Jurkat, Clone E6-1 (cell line): ENCODE results near the gene PRDM16.

Experiments
- DNase-seq: peaks from one replicate; pipeline ENCODE4 v3.0.0-alpha.2; 2011; ENCODE audit warnings: low read depth, low spot score
- H3K4me3 ChIP-seq: 2 replicates; pipeline ENCODE4 v1.5.1; 2011; ENCODE audit warnings: mild to moderate bottlenecking, low read length, control low read depth, moderate library complexity

Gene PRDM16

DNA sequence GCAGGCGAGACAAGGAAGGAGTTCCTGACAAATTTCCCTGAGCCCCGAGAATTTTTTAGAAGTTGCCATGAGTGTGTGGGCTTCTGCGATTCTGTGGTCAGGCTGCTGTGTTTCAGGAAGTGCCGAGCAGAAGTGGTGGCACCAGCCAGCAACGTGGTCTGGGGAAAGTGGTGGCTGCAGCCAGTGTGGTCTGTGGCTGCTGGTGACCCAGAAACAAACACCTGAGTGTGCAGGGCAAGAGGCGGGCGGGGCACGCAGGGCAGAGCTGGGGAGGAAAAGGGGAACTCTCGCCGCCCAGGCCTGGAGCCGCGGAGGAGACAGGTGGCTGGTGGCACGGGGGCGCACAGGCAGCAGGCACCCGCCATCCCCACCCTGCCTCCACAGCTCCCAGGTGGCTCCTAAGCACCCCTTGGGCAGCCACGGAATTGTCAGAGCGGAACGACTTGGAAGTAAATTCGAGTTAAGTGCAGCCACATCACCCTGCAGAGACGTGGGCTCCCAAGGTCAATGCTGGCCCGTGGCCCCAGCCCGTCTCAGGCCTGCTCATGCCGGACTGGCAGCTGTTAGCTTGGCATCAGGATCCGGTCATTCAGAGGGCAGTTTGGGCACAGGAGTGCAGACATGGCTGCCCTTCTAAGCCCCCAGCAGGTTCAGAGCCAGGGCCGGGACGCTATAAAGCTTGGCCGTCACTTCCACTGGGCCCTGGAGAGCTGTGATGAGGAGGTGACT is 25.1 kb downstream of the PRDM16 start:
- H3K4me3 ChIP-seq = no peak overlapping the region
- DNase-seq = no peak

- DNase-seq = no peak
- no peak overlapping the region for H3K4me3 ChIP-seq
Measured at GRCh38 chr1:3094863-3095780, 26.1 kb downstream of the PRDM16 start.

DNA sequence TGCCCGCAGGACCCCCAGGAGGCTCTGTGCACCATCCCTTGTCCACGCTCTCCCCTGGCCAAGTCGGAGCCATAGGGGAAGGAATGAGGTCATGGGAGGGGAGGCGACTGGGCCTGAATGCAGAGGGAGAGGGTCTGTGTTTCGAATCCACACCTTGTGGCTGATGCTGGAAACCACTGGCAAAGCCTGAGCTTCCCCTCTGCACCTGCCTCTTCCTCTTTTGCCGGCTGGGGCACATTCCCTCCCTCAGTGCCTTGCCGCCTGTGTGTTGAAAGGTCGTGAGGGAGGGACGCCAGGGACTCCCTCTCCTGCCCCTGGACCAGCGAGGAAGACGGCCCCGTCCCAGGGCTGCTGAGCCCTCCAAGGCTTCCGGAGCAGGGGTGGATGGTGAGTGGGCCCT is 27.3 kb downstream of the PRDM16 start:
- H3K4me3 ChIP-seq = no peak overlapping the region
- no peak for DNase-seq

GRCh38 chr1:3097231-3097630 is 28.2 kb downstream of the PRDM16 start:
- DNase-seq = no peak
- H3K4me3 ChIP-seq = no peak overlapping the region

DNA sequence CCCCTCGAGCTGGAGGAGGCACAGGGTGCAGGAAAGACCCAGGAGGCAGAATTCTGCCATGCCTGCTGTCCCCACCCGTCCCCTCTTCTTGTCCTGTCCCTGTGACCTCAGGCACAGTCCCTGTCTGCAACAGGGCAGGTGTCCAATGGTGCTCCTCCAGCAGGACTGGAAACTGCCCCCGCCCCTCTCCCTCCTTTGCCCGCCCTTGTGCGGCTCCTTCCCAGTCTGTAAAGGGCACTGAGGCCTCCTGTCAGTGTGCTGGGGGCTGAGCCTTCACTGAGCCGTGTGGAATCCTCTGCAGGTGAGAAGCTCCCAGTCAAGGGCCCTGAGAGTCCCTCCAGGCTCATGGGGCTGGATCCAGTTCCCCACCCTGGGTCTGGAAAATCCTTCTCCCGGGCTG is 28.9 kb downstream of the PRDM16 start:
- DNase-seq = no peak
- H3K4me3 ChIP-seq = no peak overlapping the region

- no peak for DNase-seq
- H3K4me3 ChIP-seq = no peak overlapping the region
Measured at GRCh38 chr1:3099861-3100260, 30.9 kb downstream of the PRDM16 start.

DNA sequence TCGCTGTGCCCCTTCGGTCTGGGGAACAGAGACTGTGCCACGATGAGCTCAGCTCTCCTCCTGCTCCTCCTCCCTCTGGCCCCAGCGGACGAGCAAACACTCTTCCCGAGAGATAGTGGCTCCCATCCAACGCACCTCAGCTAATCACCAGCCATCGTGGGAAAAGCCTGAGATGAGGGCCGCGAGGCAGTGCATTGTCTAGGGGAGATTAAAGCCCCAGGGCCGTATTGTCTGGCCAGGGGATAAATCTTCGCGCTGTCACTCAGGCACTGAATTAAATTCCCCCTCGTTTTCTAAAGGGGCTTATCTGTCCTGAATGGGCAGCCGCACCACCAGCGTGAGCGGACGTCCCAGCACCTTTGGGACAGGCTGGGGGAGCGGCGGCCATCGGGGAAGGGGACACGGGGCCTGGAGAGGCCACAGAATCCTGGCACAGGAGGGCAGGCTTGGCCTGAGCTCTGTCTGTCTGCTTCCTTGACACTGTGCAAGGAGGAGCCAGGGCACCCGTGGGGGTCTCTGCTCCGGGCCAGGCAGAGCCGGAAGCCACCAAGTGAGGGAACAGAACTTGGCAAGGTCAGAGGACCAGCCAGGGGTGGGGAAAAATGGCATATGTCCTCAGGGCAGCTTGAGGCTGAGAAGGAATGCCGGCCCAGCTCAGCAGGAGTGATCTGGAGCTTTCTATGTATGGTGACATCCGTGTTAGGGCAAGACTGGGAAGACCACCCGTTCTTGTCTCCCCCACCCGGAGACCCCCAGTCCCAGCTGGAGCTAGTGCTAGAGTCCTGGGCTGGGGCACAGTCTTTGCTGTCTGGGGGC is 32.3 kb downstream of the PRDM16 start:
- DNase-seq = no peak
- no peak overlapping the region for H3K4me3 ChIP-seq

DNA sequence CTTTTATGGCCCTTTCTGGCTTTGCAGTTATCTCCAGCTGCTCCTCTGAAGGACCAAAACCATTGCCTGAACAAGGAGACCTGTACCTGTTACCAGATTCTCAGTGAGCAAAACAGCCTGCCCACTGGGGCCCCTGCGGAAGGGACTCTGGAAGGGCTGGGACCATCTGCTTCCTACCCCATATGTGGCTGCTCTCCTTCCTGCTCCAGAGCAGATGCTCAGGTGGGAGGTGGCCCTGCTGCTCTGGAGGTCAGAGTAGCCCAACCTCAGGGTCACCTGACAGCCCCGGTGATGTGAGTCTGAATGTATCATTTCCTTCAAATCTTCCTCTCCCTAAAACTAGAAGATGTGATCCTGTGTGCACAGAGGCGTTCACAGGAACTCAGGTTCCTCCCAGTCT is 33.6 kb downstream of the PRDM16 start:
- H3K4me3 ChIP-seq = no peak overlapping the region
- no peak for DNase-seq

- no peak for DNase-seq
- H3K4me3 ChIP-seq = no peak overlapping the region
Measured at GRCh38 chr1:3103967-3104677, 35.1 kb downstream of the PRDM16 start.

GRCh38 chr1:3105167-3105863 is 36.3 kb downstream of the PRDM16 start:
- no peak overlapping the region for H3K4me3 ChIP-seq
- DNase-seq = no peak

- H3K4me3 ChIP-seq = no peak overlapping the region
- no peak for DNase-seq
Measured at GRCh38 chr1:3106216-3106615, 37.2 kb downstream of the PRDM16 start.

DNA sequence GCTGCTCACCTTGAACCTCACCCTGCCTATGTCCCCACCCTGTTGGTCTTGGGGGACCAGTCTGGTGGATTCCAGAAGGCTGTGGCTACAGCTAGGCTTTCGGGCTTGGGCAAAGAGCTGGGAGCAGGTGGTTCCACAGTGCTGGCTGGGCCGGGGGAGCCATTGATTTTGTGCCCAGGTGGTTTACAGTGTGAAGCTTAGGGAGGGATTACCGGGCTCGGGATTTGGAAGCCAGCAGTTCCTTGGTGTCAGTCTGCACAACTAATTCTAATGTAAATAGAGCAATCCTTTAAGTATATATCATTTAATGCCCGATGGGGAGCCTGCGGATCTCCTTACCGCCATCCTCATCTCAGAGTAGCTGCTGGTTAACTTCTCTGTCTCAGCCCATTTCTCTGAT is 38.2 kb downstream of the PRDM16 start:
- DNase-seq = no peak
- no peak overlapping the region for H3K4me3 ChIP-seq

GRCh38 chr1:3109355-3109754 is 40.4 kb downstream of the PRDM16 start:
- H3K4me3 ChIP-seq = no peak overlapping the region
- no peak for DNase-seq

DNA sequence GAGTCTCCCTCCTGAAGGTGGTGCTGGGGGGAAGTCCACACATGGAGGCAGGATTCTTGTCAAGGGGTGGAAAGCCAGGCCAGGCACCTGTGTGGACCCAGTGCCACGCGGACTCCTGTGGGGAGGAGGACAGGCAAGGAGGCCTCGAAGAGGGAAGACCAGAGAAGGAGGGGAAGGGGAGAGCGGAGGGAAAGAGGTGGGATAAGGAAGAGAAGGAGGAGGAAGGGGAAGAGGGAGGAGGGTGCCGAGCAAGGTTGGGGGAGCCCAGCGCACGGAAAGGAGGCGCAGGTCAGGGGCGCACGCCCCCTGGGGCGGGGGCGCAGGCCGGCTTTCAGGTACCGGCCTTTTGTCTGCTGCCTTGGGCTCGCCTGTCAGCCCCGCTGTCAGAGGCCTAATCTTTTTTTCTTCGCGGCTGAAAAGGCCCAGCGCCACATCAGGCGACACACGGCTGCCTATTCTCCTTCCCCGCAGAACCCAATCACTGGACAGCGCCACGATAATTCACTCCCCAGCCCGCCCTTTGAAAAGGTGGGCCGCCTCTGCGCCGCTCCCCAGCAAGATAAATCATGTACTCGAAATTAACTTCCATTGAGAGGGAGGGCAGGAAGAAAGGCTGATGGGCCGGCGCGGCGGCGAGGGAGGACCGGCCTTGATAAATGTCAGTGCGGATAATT is 42.5 kb downstream of the PRDM16 start:
- no peak for DNase-seq
- no peak overlapping the region for H3K4me3 ChIP-seq

DNA sequence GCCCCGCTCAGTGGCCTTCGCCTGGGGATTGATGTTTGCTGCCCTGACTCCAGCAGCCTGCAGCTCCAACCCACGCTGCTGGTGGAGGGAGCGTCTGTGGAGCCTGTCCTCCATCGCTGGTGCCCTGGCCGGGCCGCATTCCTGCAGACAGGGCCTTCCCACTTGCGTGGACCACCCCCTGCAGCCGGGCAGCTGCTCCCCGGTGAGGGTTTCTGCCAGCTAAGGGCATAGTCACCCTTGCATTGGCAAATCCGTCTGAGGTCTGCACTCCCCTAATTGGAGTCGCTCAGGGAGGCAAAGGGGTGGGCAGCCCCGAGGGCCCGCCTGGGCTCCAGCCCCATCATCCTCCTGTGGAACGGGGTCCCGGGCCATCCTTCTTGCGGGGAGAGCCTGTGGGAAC is 43.5 kb downstream of the PRDM16 start:
- DNase-seq = no peak
- H3K4me3 ChIP-seq = no peak overlapping the region

GRCh38 chr1:3113047-3113740 is 44.2 kb downstream of the PRDM16 start:
- DNase-seq = no peak

GRCh38 chr1:3113741-3114056 is 44.7 kb downstream of the PRDM16 start:
- H3K4me3 ChIP-seq = no peak overlapping the region
- DNase-seq = no peak

More at GRCh38 chr1:3113047-3113740, 44.2 kb downstream of the PRDM16 start:
- no peak overlapping the region for H3K4me3 ChIP-seq
